ENCODE data around the gene C1orf21.

GRCh38 chr1:184380468-184380867 lies 6.4 kb upstream of the C1orf21 start:
- TF ChIP-seq, protein P1, sequence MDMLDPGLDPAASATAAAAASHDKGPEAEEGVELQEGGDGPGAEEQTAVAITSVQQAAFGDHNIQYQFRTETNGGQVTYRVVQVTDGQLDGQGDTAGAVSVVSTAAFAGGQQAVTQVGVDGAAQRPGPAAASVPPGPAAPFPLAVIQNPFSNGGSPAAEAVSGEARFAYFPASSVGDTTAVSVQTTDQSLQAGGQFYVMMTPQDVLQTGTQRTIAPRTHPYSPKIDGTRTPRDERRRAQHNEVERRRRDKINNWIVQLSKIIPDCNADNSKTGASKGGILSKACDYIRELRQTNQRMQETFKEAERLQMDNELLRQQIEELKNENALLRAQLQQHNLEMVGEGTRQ (IDR thresholded peaks at IDR 0.05; ENCODE audit: low read depth, low read length), result no peak
- no peak for TF ChIP-seq RAD21 (IDR thresholded peaks at IDR 0.05; ENCODE audit: low read length)
- no peak for TF ChIP-seq BHLHE40 (IDR thresholded peaks at IDR 0.05; ENCODE audit: low read depth, low read length)
- no peak for TF ChIP-seq SMC3 (IDR thresholded peaks at IDR 0.05; ENCODE audit: low read depth, low read length)
- TF ChIP-seq POLR2A (IDR thresholded peaks at IDR 0.05; ENCODE audit: low read depth, low read length), result no peak
- TF ChIP-seq, protein P2, sequence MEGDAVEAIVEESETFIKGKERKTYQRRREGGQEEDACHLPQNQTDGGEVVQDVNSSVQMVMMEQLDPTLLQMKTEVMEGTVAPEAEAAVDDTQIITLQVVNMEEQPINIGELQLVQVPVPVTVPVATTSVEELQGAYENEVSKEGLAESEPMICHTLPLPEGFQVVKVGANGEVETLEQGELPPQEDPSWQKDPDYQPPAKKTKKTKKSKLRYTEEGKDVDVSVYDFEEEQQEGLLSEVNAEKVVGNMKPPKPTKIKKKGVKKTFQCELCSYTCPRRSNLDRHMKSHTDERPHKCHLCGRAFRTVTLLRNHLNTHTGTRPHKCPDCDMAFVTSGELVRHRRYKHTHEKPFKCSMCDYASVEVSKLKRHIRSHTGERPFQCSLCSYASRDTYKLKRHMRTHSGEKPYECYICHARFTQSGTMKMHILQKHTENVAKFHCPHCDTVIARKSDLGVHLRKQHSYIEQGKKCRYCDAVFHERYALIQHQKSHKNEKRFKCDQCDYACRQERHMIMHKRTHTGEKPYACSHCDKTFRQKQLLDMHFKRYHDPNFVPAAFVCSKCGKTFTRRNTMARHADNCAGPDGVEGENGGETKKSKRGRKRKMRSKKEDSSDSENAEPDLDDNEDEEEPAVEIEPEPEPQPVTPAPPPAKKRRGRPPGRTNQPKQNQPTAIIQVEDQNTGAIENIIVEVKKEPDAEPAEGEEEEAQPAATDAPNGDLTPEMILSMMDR (conservative IDR thresholded peaks at IDR 0.05; ENCODE audit: low read depth, low read length), result no peak
- TF ChIP-seq ELK1 (IDR thresholded peaks at IDR 0.05; ENCODE audit: borderline replicate concordance, low read depth, low read length), result no peak
